Loucy (cell line): ENCODE results near the gene KNDC1.

Source experiments
- EZH2phosphoT487 ChIP-seq: fragments of 200-600 bp; IDR thresholded peaks from 2 replicates; pipeline ENCODE4 v1.6.1; 2018; ENCODE audit warnings: antibody characterized with exemption, mild to moderate bottlenecking, moderate library complexity, borderline replicate concordance
- TF ChIP-seq, protein P1 (sequence below): fragments of 200-600 bp; sonication (generic); conservative IDR thresholded peaks from 2 replicates; pipeline ENCODE4 v1.5.1; 2014; ENCODE audit warnings: mild to moderate bottlenecking, antibody characterized with exemption, low read length

DNA sequence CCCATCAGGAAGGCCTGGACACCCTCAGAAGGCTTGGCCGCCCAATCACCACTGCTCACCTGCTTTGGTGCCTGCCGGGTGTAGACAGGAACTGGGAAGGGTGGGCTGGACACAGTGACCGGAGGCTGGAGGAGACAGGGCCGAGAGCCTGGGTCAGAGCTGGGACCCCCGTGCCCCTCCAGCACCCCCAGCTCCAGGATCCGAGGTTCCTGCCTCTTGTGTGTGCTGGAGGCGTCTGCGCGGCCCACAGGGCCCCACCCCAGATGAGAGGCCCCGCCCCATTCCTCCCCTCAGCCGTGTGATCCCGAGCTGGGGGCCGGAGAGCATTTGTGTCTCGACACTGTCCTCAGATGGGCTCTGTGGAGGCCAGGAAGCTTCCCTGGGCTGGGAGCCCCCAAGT lies 107.3 kb downstream of the KNDC1 start:
- TF ChIP-seq, protein P1, sequence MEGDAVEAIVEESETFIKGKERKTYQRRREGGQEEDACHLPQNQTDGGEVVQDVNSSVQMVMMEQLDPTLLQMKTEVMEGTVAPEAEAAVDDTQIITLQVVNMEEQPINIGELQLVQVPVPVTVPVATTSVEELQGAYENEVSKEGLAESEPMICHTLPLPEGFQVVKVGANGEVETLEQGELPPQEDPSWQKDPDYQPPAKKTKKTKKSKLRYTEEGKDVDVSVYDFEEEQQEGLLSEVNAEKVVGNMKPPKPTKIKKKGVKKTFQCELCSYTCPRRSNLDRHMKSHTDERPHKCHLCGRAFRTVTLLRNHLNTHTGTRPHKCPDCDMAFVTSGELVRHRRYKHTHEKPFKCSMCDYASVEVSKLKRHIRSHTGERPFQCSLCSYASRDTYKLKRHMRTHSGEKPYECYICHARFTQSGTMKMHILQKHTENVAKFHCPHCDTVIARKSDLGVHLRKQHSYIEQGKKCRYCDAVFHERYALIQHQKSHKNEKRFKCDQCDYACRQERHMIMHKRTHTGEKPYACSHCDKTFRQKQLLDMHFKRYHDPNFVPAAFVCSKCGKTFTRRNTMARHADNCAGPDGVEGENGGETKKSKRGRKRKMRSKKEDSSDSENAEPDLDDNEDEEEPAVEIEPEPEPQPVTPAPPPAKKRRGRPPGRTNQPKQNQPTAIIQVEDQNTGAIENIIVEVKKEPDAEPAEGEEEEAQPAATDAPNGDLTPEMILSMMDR, result no peak
- no peak for TF ChIP-seq EZH2phosphoT487
